HEK293T (cell line): ENCODE data around the gene WWOX.

Experiments
- ARNT ChIP-seq: fragments of 450-650 bp; IDR thresholded peaks from 2 replicates; pipeline ENCODE4 v1.6.1; 2017; ENCODE audit warnings: mild to moderate bottlenecking
- BHLHE40 ChIP-seq: fragments of 450-650 bp; IDR thresholded peaks from 2 replicates; pipeline ENCODE4 v1.6.1; 2016; ENCODE audit warnings: mild to moderate bottlenecking, moderate library complexity, borderline replicate concordance
- CTBP1 ChIP-seq: fragments of 450-650 bp; IDR thresholded peaks from 2 replicates; pipeline ENCODE4 v1.6.1; 2016; ENCODE audit warnings: borderline replicate concordance
- ELF4 ChIP-seq: fragments of 450-650 bp; IDR thresholded peaks from 2 replicates; pipeline ENCODE4 v1.6.1; 2017; ENCODE audit warnings: antibody characterized with exemption
- FOXA1 ChIP-seq: fragments of 450-650 bp; IDR thresholded peaks from 2 replicates; pipeline ENCODE4 v1.6.1; 2016; ENCODE audit warnings: mild to moderate bottlenecking
- FOXK2 ChIP-seq: fragments of 450-650 bp; IDR thresholded peaks from 2 replicates; pipeline ENCODE4 v1.6.1; 2016; ENCODE audit warnings: mild to moderate bottlenecking
- FOXM1 ChIP-seq: fragments of 450-650 bp; IDR thresholded peaks from 2 replicates; pipeline ENCODE4 v1.6.1; 2017; ENCODE audit warnings: mild to moderate bottlenecking, borderline replicate concordance
- HDGF ChIP-seq: fragments of 450-650 bp; IDR thresholded peaks from 2 replicates; pipeline ENCODE4 v1.6.1; 2017; ENCODE audit warnings: antibody characterized with exemption, borderline replicate concordance
- PKNOX1 ChIP-seq: fragments of 450-650 bp; IDR thresholded peaks from 2 replicates; pipeline ENCODE4 v1.6.1; 2016
- SP1 ChIP-seq: fragments of 450-650 bp; IDR thresholded peaks from 2 replicates; pipeline ENCODE4 v1.6.1; 2017
- TARDBP ChIP-seq: fragments of 450-650 bp; IDR thresholded peaks from 2 replicates; pipeline ENCODE4 v1.6.1; 2016
- ZNF384 ChIP-seq: fragments of 450-650 bp; IDR thresholded peaks from 2 replicates; pipeline ENCODE4 v1.6.1; 2016

- TF ChIP-seq ARNT, result no peak
- no peak for TF ChIP-seq ZNF384
- TF ChIP-seq FOXK2, result no peak
- no peak for TF ChIP-seq TARDBP
- TF ChIP-seq SP1, result no peak
- no peak for TF ChIP-seq PKNOX1
- TF ChIP-seq HDGF, result no peak
- no peak for TF ChIP-seq FOXA1
- no peak for TF ChIP-seq ELF4
- TF ChIP-seq CTBP1, result no peak
- no peak for TF ChIP-seq BHLHE40
- TF ChIP-seq FOXM1, result no peak
Measured at GRCh38 chr16:79082970-79083369, 983.5 kb downstream of the WWOX start.
